RWPE1 (cell line): ENCODE results near the gene PPFIBP1.

Source experiments
- CTCF ChIA-PET: fragments of 350-600 bp; sonication (Branson Sonifier 250); formaldehyde crosslinking; extraction: SDS; loops from one replicate; lab custom pipeline; 2021; lab: Yijun Ruan, JAX
- POLR2A ChIA-PET: fragments of 400-600 bp; formaldehyde crosslinking; extraction: SDS; loops from one replicate; lab custom pipeline; 2020; ENCODE audit warnings: antibody characterized with exemption; ENCODE audit not compliant: low non-redundant PET; lab: Yijun Ruan, JAX
- DNase-seq: peaks from one replicate; pipeline ENCODE4 v3.0.0; 2012; ENCODE audit warnings: low spot score
- H3K27ac ChIP-seq: fragments of 450-650 bp; 2 replicates; pipeline ENCODE4 v1.5.1; 2017
- TF ChIP-seq, protein P1 (sequence below): fragments of 450-650 bp; conservative IDR thresholded peaks from 2 replicates; pipeline ENCODE4 v1.5.1; 2017; ENCODE audit warnings: low read depth, mild to moderate bottlenecking

The PPFIBP1 gene

DNA sequence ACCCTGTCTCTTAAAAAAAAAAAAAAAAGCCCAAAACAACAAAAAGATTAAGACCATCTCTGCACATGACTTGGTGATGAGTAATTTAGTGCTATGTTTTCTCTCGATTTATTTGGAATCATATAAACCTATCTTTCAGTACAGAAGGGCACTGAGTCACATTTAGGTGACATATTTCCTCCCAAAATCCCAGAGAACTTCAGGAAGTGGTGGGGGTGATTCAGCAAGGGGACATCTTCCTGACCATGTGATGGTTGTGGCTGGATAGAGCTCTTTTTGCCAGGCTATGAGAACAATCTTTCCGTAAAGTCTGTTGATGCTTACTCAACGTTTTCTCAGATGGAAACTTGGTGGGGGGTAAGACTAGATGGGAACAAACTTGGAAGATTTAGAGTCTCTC is 50.0 kb downstream of the PPFIBP1 start:
- TF ChIP-seq, protein P1, sequence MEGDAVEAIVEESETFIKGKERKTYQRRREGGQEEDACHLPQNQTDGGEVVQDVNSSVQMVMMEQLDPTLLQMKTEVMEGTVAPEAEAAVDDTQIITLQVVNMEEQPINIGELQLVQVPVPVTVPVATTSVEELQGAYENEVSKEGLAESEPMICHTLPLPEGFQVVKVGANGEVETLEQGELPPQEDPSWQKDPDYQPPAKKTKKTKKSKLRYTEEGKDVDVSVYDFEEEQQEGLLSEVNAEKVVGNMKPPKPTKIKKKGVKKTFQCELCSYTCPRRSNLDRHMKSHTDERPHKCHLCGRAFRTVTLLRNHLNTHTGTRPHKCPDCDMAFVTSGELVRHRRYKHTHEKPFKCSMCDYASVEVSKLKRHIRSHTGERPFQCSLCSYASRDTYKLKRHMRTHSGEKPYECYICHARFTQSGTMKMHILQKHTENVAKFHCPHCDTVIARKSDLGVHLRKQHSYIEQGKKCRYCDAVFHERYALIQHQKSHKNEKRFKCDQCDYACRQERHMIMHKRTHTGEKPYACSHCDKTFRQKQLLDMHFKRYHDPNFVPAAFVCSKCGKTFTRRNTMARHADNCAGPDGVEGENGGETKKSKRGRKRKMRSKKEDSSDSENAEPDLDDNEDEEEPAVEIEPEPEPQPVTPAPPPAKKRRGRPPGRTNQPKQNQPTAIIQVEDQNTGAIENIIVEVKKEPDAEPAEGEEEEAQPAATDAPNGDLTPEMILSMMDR, result no peak
- POLR2A ChIA-PET, result interaction anchor here (0.6 kb wide), 1 partner anchor 247 kb away, joined by 5 read pairs; no protein-coding TSS in a partner anchor
- CTCF ChIA-PET, result no interaction called here
- DNase-seq, result no peak
- H3K27ac ChIP-seq, result no peak overlapping the region

DNA sequence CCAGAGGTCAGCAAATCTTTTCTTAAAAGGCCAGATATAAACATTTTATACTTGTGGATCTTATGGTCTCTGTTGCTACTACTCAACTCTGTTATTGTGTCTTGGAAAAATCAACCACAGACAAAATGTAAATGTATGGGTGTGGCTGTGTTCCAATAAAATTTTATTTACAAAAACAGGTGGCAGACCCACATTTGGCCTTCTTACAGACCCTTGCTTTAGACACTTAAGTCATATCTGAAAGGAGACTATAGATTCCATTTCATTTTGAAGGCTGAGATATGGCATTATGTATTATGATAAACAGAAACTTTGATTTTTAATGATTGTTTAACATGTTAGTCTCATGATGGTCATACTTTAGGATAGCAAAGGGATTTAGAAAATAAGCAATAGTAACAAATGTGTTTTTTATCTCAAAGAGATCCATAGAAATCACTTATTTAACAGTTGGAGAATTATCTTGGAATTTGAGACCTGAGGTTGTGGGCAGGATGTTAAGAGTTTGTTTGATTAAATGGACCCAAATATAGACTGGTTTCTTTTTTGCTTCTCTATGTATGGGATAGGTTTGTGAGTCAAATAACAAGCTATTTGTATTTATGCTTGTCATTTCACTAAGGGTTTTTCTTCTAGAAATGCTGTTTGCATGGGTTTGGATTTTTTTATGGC is 51.2 kb downstream of the PPFIBP1 start:
- CTCF ChIA-PET, result no interaction called here
- no peak for DNase-seq

DNA sequence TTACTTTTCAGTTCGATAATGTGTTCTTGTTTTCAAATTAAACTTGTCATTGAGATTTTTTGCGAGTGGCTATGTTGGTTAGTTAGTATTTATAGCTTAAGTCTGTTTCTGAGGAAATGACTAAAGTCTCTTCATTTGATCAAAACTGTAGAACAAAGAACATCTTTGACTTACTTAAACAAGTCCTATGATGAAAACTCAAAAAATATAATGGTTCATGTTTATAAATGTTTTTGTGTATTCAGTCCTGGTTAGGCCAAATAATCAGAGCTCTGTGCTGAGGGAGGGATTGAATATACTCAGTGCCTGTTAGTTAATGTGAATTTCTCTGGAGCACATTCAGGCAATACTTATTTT is 51.7 kb downstream of the PPFIBP1 start:
- no peak for DNase-seq
- ChIA-PET CTCF (no interaction called here), POLR2A (no interaction called here)
- H3K27ac ChIP-seq, result no peak overlapping the region
- TF ChIP-seq, protein P1, result no peak

More for the DNA sequence above, 51.2 kb downstream of the PPFIBP1 start:
- H3K27ac ChIP-seq, result no peak overlapping the region
- TF ChIP-seq, protein P1, result no peak
- POLR2A ChIA-PET, result no interaction called here

DNA sequence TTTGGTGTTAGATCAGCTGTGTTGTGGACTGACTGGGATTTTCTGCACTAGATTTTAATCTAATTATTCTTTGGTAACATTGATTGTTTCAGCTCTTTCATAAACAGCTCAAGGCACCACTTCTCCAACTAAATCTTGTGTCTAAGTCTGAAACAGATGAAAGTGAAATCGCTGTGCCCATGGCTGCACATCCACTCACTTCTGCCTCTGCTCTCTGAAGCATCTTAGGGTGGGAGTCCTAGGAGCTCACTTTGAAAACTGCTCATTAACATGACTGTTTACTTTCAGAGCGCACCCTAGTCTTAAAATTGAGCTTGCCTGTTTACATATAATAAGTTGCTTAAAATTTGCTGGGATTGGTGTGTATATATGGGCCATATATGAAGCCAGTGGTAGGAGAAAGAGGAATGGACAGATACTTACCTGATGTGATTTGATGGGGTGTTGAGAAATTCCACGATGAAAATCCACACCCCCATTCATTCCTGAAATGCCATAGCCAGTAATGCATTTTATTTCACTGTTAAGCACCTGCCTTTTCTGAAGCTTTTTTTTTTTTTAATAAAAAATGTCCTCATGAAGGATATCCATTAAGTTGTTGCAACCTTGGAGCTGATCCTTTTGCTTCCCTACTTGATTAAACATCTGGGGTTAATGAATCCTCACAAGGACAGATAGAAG is 52.8 kb downstream of the PPFIBP1 start:
- CTCF ChIA-PET, result no interaction called here
- no peak overlapping the region for H3K27ac ChIP-seq
- no peak for DNase-seq
- TF ChIP-seq, protein P1, result no peak
- POLR2A ChIA-PET, result no interaction called here

DNA sequence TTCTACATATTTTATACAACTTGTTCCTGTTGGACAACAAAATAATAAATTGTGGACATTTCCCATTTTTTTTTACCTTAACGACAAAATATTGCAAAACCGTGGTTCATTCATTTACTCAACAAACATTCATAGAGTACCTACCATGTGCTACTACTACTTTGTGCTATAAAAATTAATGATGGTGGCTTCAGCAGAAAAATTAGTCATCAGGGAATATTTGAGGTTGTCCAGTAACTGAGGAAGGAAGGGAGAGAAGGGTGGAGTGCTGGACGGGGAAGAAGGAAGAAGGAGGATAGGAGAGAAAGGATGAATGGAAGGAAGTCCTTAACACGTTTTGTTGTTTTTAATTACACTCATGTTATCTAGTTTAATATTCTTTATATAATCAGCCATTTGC is 53.7 kb downstream of the PPFIBP1 start:
- CTCF ChIA-PET, result no interaction called here

DNA sequence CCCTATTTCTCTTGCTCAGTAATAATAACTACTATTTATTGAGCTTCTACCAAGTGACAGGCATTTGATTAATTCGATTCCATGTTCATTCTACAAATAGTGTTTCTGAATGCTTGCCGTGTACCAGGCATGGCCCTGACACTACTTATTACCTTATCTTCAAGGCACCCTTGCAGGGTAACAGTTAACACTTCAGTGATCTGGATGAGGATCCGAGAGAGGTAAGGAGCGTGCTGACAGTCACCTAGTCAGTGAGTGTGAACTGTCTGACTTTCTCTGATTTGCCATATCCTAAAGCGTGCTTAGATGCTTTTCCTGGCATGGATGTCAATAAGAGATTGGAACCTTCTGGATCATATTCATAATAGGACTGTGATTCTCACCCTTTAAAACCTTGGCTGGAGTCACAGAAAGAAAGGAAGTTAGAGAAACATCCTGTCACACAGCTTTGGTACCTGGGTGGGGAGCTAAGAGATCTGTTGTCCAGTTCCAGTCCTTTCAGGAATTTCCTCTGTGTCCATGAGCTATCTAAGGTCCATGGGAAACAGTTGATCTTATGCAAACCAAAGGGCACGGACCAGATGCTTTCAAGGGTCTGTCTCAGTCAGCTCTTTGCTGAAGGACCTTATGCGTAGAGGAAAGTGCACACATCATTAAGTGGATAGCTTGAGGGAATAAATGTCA is 54.8 kb downstream of the PPFIBP1 start:
- DNase-seq, result no peak
- H3K27ac ChIP-seq, result no peak overlapping the region
- TF ChIP-seq, protein P1, result no peak
- CTCF ChIA-PET, result no interaction called here
- POLR2A ChIA-PET, result no interaction called here

More for the DNA sequence above, 53.7 kb downstream of the PPFIBP1 start:
- TF ChIP-seq, protein P1, result no peak
- no peak overlapping the region for H3K27ac ChIP-seq
- DNase-seq, result no peak
- POLR2A ChIA-PET, result no interaction called here
